Keratinocyte (primary cell): ENCODE results near the gene HNRNPH1. TPM values are rescaled to one million over a fixed set of nuclear protein-coding genes. Genes with fewer than 3 reads are reported as not detected.

ENCODE experiments used
- DNase-seq: peaks from one replicate; pipeline ENCODE4 v3.0.0-alpha.2; 2011; ENCODE audit warnings: low read depth, missing footprints, low spot score
- FAIRE-seq: peaks from 2 replicates; lab custom pipeline; 2011; peaks lifted over from hg19 to GRCh38; lab: Jason Lieb, UNC
- H2AFZ ChIP-seq: 2 replicates; pipeline ENCODE4 v1.6.0; 2012; ENCODE audit warnings: low read length, control low read depth, inconsistent platforms; ENCODE audit not compliant: control insufficient read depth
- H3K27ac ChIP-seq: 2 replicates; pipeline ENCODE4 v1.5.1; 2011; ENCODE audit warnings: low read length; ENCODE audit not compliant: control insufficient read depth, insufficient read depth
- H3K27me3 ChIP-seq: 3 replicates; pipeline ENCODE4 v1.6.0; 2011; ENCODE audit warnings: low read length; ENCODE audit not compliant: control insufficient read depth, insufficient read depth; ENCODE audit errors: extremely low read depth
- H3K36me3 ChIP-seq, 2 experiments: 2 replicates in 1 of 2; 3 replicates in 1 of 2; pipeline ENCODE4 v1.5.1; 2011; ENCODE audit warnings: low read length in 2 of 2, mild to moderate bottlenecking in 1 of 2; ENCODE audit not compliant: control insufficient read depth in 2 of 2, insufficient read depth in 2 of 2; ENCODE audit errors: extremely low read depth in 1 of 2
- H3K4me1 ChIP-seq: 3 replicates; pipeline ENCODE4 v1.5.1; 2011; ENCODE audit warnings: low read length; ENCODE audit not compliant: control insufficient read depth, insufficient read depth; ENCODE audit errors: extremely low read depth
- H3K4me2 ChIP-seq: 3 replicates; pipeline ENCODE4 v1.6.0; 2011; ENCODE audit warnings: low read depth, low read length; ENCODE audit not compliant: control insufficient read depth, insufficient read depth; ENCODE audit errors: extremely low read depth
- H3K4me3 ChIP-seq, 3 experiments: fragments of 200-600 bp in 1 of 3; sonication (generic) in 1 of 3; 2 replicates in 2 of 3; 3 replicates in 1 of 3; pipeline ENCODE4 v1.5.1; 2011 to 2016; ENCODE audit warnings: low read length in 3 of 3, mild to moderate bottlenecking in 3 of 3, control low read depth in 2 of 3, inconsistent platforms in 1 of 3, low read depth in 1 of 3, mixed read lengths in 1 of 3, mixed run types in 1 of 3, moderate library complexity in 1 of 3; ENCODE audit not compliant: control insufficient read depth in 2 of 3, insufficient read depth in 2 of 3; ENCODE audit errors: extremely low read depth in 1 of 3
- H3K79me2 ChIP-seq: 2 replicates; pipeline ENCODE4 v1.6.0; 2012; ENCODE audit warnings: low read length; ENCODE audit not compliant: control insufficient read depth, insufficient read depth
- H3K9ac ChIP-seq: 3 replicates; pipeline ENCODE4 v1.6.0; 2011; ENCODE audit warnings: low read length; ENCODE audit not compliant: control insufficient read depth, insufficient read depth; ENCODE audit errors: extremely low read depth
- H3K9me1 ChIP-seq: 3 replicates; pipeline ENCODE4 v1.6.0; 2011; ENCODE audit warnings: low read length; ENCODE audit not compliant: control insufficient read depth, insufficient read depth; ENCODE audit errors: extremely low read depth
- H3K9me3 ChIP-seq: 2 replicates; pipeline ENCODE4 v1.5.1; 2012; ENCODE audit warnings: low read depth, low read length; ENCODE audit not compliant: control insufficient read depth
- H4K20me1 ChIP-seq: 3 replicates; pipeline ENCODE4 v1.6.0; 2011; ENCODE audit warnings: low read length; ENCODE audit not compliant: control insufficient read depth, insufficient read depth; ENCODE audit errors: extremely low read depth
- CTCF ChIP-seq, 3 experiments: IDR thresholded peaks in 1 of 3; conservative IDR thresholded peaks in 1 of 3; optimal IDR thresholded peaks in 1 of 3; 2 replicates in 2 of 3; 3 replicates in 1 of 3; pipeline versions ENCODE3 to v1.5.1; 2011; ENCODE audit warnings: low read length in 3 of 3, mild to moderate bottlenecking in 3 of 3, moderate library complexity in 2 of 3, control low read depth in 1 of 3, inconsistent platforms in 1 of 3; ENCODE audit not compliant: insufficient read depth in 2 of 3; ENCODE audit errors: extremely low read depth in 1 of 3
- EZH2 ChIP-seq: IDR thresholded peaks from one replicate; pipeline ENCODE4 v1.6.1; 2012; ENCODE audit warnings: inconsistent platforms, mild to moderate bottlenecking, low read length, moderate library complexity
- dilution Hi-C: fragments of 300-500 bp; cut with MboI; formaldehyde crosslinking; loops from one replicate; pipeline ENCODE4 v1.7.0; 2020; ENCODE audit warnings: low sequenced_read_pairs; ENCODE audit not compliant: extremely low pct_ligation_motif_present
- polyA plus RNA-seq, 5 experiments: library from polyadenylated mRNA; depleted of rRNA in 3 of 5; stranded (reverse) in 3 of 5; stranded (forward) in 1 of 5; unstranded in 1 of 5; fragments of >200 nt; gene quantifications; 1 replicate in 1 of 5; 2 replicates in 3 of 5; 3 replicates in 1 of 5; pipeline versions ENCODE4 v1.2.1 to v1.2.3, GENCODE V29; 2011 to 2012; ENCODE audit warnings: missing spikeins in 2 of 5, low read depth in 1 of 5, low replicate concordance in 1 of 5

The HNRNPH1 gene
- polyA plus RNA-seq, 1 donor (not counting 4 experiments of a cell fraction or from before 2014, with no cell fraction given), result 431 TPM

GRCh38 chr5:179613460-179614071, 9.9 kb downstream of the HNRNPH1 start:
- H3K4me1 ChIP-seq, result no peaks in the 10 kb centered on the region
- no peak overlapping the region for H3K27ac ChIP-seq
- no peak for DNase-seq
- no peaks in the 10 kb centered on the region for H3K9me3 ChIP-seq
- peaks cover 29% of the 10 kb centered on the region for H4K20me1 ChIP-seq
- H3K4me3 ChIP-seq, result no peak overlapping the region
- peaks cover 44 to 73% of the 10 kb centered on the region in 2 experiments for H3K36me3 ChIP-seq
- no peak for FAIRE-seq
- H3K4me2 ChIP-seq, result no peak overlapping the region
- H3K79me2 ChIP-seq, result peaks cover 22% of the 10 kb centered on the region
- no peak overlapping the region for H3K9ac ChIP-seq
- H2AFZ ChIP-seq, result no peak overlapping the region
- no peaks in the 10 kb centered on the region for H3K27me3 ChIP-seq
- dilution Hi-C loops, result no loop called here
- H3K9me1 ChIP-seq, result no peaks in the 10 kb centered on the region
- TF ChIP-seq EZH2 (no peak), CTCF (optimal IDR thresholded peaks at IDR 0.05 in 1 of 3, IDR thresholded peaks at IDR 0.05 in 1 of 3, conservative IDR thresholded peaks at IDR 0.05 in 1 of 3; ENCODE audit: extremely low read depth in 1 of 3, insufficient read depth in 2 of 3, low read length in 3 of 3) (no peak)

DNA sequence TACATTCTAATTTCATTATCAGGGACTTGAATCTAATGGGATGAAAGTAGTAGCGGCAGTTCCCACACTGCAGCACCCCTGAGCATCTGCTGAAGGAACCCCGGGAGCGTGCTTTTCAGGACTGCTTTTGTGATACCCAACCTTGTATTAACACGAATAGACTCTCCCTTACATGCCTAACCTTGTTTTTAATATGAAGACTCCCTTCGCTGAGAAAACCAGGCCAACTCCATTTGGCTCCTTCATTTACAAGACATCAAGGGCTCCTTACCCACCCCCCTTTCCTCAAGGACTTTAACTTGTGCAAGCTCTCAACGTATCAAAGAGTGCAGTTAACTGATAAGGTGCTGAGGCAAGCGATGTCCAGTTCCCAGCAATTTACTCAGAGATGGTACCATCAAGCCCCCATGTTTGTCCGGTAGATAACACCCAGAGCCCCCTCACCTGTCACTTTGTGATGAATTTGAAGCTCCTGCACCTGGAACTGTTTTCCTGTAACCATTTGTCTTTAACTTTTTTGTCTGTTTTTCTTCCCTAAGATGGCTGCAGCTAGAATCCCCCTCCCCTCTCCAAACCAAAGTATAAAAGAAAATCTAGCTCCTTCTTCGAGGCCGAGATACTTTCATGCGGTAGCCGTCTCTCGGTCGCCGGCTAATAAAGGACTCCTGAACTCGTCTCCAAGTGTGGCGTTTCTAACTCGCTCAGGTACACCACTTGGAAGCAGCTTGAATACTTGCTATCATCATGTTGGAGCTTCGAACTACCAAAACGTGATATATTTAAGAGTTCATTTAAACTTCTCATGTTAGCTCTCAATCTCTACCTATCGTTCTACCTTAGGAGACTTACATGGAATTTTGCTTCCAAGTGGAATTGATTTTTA, 10.7 kb downstream of the HNRNPH1 start:
- peaks cover 27% of the 10 kb centered on the region for H4K20me1 ChIP-seq
- no peaks in the 10 kb centered on the region for H3K4me1 ChIP-seq
- H2AFZ ChIP-seq, result no peak overlapping the region
- no peak overlapping the region for H3K27ac ChIP-seq
- dilution Hi-C loops, result no loop called here
- peaks cover 39 to 65% of the 10 kb centered on the region in 2 experiments for H3K36me3 ChIP-seq
- no peak overlapping the region for H3K9ac ChIP-seq
- DNase-seq, result no peak
- H3K4me3 ChIP-seq, result no peak overlapping the region
- no peak for FAIRE-seq
- TF ChIP-seq EZH2 (no peak), CTCF (optimal IDR thresholded peaks at IDR 0.05 in 1 of 3, IDR thresholded peaks at IDR 0.05 in 1 of 3, conservative IDR thresholded peaks at IDR 0.05 in 1 of 3; ENCODE audit: extremely low read depth in 1 of 3, insufficient read depth in 2 of 3, low read length in 3 of 3) (no peak)
- H3K9me3 ChIP-seq, result no peaks in the 10 kb centered on the region
- no peak overlapping the region for H3K4me2 ChIP-seq
- H3K27me3 ChIP-seq, result no peaks in the 10 kb centered on the region
- no peaks in the 10 kb centered on the region for H3K9me1 ChIP-seq
- H3K79me2 ChIP-seq, result peaks cover 14% of the 10 kb centered on the region
